Testis (tissue), 2 donors: ENCODE measurements around the gene SYTL4.

Source experiments
- CTCF ChIP-seq, 3 experiments: fragments of 450-650 bp in 2 of 3; fragments of 200-600 bp in 1 of 3; sonication (generic) in 1 of 3; IDR thresholded peaks; one replicate each; pipeline ENCODE4 v1.5.1; 2016 to 2019; ENCODE audit warnings: antibody characterized with exemption in 3 of 3, mild to moderate bottlenecking in 2 of 3, moderate library complexity in 1 of 3
- POLR2A ChIP-seq: fragments of 450-650 bp; IDR thresholded peaks from one replicate; pipeline ENCODE4 v1.6.1; 2017; ENCODE audit warnings: antibody characterized with exemption, mild to moderate bottlenecking, moderate library complexity

DNA sequence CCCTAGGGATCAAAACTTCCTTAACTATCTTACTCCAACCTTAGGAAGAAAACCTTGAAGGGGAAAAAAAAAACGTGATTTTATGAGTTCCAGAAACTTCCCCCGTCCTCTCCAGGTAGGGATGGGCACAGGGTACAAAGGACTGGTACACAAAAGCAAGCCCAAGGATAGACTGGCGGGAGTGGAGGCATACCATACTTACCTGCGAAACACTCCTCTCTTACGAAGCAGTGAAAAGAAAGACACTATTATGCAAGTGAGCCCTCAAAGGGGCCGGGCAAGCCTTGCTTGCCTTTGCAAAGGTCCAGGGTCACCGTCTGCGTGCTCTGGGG, 96.0 kb downstream of the SYTL4 start:
- TF ChIP-seq CTCF (IDR thresholded peaks at IDR 0.05) (no peak), POLR2A (no peak)
